ENCODE measurements around the gene CSN1S1. TPM values are rescaled to one million over a fixed set of nuclear protein-coding genes. Genes with fewer than 3 reads are reported as not detected.

CSN1S1 gene
- total RNA-seq = not detected

GRCh38 chr4:69930768-69931167, at the start of gene CSN1S1:
CSN1S1 (plus strand) TSS chr4:69931068; CDS start chr4:69932556, 1,488 bp downstream.
- no peak for DNase-seq
- no peak within 1 kb of the TSS for H3K27ac ChIP-seq
- TF ChIP-seq CTCF (IDR thresholded peaks at IDR 0.05) = no peak
- H3K9me3 ChIP-seq = no peaks in the 10 kb centered on the region
- H3K4me1 ChIP-seq = no peaks in the 10 kb centered on the region
- H3K36me3 ChIP-seq = no peaks in the 10 kb centered on the region
- H3K9ac ChIP-seq (ENCODE audit: low read depth in 2 of 2, low read length in 2 of 2) = no peak within 1 kb of the TSS
- no peak within 1 kb of the TSS for H3K4me3 ChIP-seq
- intact Hi-C loops (cut with DNase I) = no loop called here
- H3K27me3 ChIP-seq = no peaks in the 10 kb centered on the region

GRCh38 chr4:69881173-69881773, 49.6 kb upstream of the CSN1S1 start:
- intact Hi-C loops (cut with DNase I) = loop anchor here (2.0 kb wide), 1 partner anchor 190 kb away; no protein-coding TSS in a partner anchor
- Histone ChIP-seq H3K27ac (no peak overlapping the region), H3K9me3 (no peaks in the 10 kb centered on the region), H3K9ac (ENCODE audit: low read depth in 2 of 2, low read length in 2 of 2) (no peak overlapping the region), H3K4me1 (no peaks in the 10 kb centered on the region), H3K27me3 (no peaks in the 10 kb centered on the region), H3K4me3 (no peak overlapping the region), H3K36me3 (no peaks in the 10 kb centered on the region)
- DNase-seq = peak; percentile 31
- peak; percentile 81 for TF ChIP-seq CTCF (IDR thresholded peaks at IDR 0.05)

- no peak overlapping the region for H3K27ac ChIP-seq
- H3K4me1 ChIP-seq = no peaks in the 10 kb centered on the region
- intact Hi-C loops (cut with DNase I) = no loop called here
- H3K9me3 ChIP-seq = no peaks in the 10 kb centered on the region
- no peak for TF ChIP-seq CTCF (IDR thresholded peaks at IDR 0.05)
- no peak for DNase-seq
- H3K4me3 ChIP-seq = no peak overlapping the region
- H3K9ac ChIP-seq (ENCODE audit: low read depth in 2 of 2, low read length in 2 of 2) = no peak overlapping the region
- H3K27me3 ChIP-seq = no peaks in the 10 kb centered on the region
- no peaks in the 10 kb centered on the region for H3K36me3 ChIP-seq
Observed at GRCh38 chr4:69882150-69882549, 48.7 kb upstream of the CSN1S1 start.

- H3K36me3 ChIP-seq = no peaks in the 10 kb centered on the region
- H3K27ac ChIP-seq = no peak overlapping the region
- no peak for TF ChIP-seq CTCF (IDR thresholded peaks at IDR 0.05)
- intact Hi-C loops (cut with DNase I) = no loop called here
- H3K4me3 ChIP-seq = no peak overlapping the region
- no peaks in the 10 kb centered on the region for H3K4me1 ChIP-seq
- no peaks in the 10 kb centered on the region for H3K27me3 ChIP-seq
- DNase-seq = no peak
- H3K9ac ChIP-seq (ENCODE audit: low read depth in 2 of 2, low read length in 2 of 2) = no peak overlapping the region
- H3K9me3 ChIP-seq = no peaks in the 10 kb centered on the region
Observed at GRCh38 chr4:69888336-69888735, 42.5 kb upstream of the CSN1S1 start.

GRCh38 chr4:69894186-69894585, 36.7 kb upstream of the CSN1S1 start:
- intact Hi-C loops (cut with DNase I) = loop anchor here (10.0 kb wide), 1 partner anchor 611 kb away; no protein-coding TSS in a partner anchor
- Histone ChIP-seq H3K9me3 (no peaks in the 10 kb centered on the region), H3K27ac (no peak overlapping the region), H3K9ac (ENCODE audit: low read depth in 2 of 2, low read length in 2 of 2) (no peak overlapping the region), H3K36me3 (no peaks in the 10 kb centered on the region), H3K4me1 (no peaks in the 10 kb centered on the region), H3K4me3 (no peak overlapping the region), H3K27me3 (no peaks in the 10 kb centered on the region)
- peak; percentile 34 for DNase-seq
- TF ChIP-seq CTCF (IDR thresholded peaks at IDR 0.05) = no peak
